GM21515 (cell line): ENCODE results near the gene GBX1.

Experiments used
- ATAC-seq: cut with Tn5 transposase; IDR thresholded peaks from one replicate; pipeline ENCODE4 v1.9.1; 2021; ENCODE audit not compliant: unreplicated experiment

The GBX1 gene

DNA sequence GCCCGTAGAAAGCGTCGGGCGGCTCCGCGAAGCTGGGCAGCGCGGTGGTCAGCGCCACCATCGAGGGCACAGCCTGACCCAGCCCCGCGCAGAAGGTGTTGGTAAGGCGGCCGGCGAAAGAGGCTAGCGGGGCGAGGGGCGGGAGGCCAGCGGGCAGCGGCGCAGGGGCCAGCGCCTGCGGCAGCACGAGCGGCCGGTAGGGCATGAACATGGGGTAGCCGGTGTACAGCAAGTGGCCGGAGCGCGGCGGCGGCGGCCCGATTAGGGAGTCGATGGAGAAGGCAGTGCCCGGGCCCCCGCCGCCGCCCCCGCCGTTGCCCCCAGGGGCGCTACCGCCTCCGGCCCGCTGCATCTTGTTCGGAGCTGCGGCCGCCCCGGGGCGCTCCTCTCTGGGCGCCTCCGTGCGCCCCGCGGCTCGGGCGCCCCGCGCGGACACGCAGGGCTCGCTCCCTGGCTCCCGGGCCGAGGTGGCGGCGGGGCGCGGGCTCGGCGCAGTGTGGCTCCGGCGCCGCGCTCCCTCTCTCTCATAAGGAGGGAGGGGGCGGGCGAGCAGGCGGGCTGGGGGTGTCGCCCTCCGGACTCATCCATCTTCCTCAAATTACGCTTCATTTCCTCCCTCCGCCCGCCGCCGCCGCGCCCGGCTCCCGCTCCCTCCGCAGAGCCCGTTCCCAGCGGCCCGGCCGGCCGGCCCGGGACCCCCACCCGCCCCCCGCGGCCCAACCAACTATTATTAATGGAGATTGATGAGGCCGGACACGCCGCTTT, at the start of gene GBX1:
GBX1 (minus strand) TSS at position 498 of the 765 bp plus-strand sequence; CDS start at position 352, 146 bp downstream.
- ATAC-seq = no peak

DNA sequence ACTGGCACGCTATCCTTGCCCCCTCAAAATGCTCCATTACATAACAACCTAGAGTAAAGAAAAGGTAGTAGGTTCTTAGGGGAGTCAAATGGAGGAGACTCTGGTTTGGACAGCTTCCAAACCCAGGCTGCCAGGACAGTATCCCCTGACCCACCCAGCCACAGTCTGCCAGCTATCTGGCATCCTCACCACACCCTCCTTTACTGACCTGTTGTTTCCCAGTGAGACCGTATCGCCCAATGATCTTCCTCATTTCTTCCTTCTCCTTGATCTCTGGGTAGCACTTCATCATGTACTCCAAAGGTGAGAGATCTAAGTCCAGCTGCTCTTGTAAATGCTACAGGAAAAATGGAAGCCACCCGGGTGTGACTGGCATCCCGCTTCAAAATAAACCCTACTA, 47.9 kb upstream of the GBX1 start:
- ATAC-seq = no peak

DNA sequence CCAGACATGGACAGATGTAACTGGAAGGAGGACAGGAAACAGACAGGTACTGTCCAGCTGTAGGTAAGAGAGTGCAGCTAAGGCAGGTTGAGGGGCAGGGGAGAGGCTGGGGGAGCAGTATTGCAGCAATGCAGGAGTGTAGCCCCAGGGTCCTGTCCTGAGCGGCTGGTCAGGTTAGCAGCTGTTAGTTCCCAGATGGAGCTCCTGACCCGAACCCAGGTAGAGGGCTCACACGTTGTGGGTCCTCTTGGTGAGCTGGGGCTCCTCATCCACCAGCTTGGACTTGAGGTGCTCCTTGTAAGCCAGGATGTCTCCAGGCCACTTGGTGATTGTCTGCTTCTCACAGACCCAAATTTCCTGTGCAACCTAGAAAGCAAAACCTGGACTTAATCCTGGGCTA, 46.3 kb upstream of the GBX1 start:
- ATAC-seq = no peak

DNA sequence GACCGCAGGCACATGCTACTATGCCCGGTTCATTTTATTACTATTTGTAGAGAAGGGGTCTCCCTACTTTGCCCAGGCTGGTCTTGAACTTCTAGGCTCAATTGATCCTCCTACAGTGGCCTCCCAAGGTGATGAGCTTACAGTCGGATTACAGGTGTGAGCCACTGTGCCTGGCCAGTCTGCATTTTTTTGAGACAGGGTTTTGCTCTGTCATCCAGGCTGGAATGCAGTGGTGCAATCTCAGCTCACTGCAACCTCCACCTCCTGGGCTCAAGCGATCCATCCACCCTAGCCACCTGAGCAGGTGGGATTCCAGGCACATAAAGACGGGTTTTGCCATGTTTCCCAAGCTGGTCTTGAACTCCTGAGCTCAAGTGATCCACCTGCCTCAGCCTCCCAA, 45.1 kb upstream of the GBX1 start:
- ATAC-seq = no peak

DNA sequence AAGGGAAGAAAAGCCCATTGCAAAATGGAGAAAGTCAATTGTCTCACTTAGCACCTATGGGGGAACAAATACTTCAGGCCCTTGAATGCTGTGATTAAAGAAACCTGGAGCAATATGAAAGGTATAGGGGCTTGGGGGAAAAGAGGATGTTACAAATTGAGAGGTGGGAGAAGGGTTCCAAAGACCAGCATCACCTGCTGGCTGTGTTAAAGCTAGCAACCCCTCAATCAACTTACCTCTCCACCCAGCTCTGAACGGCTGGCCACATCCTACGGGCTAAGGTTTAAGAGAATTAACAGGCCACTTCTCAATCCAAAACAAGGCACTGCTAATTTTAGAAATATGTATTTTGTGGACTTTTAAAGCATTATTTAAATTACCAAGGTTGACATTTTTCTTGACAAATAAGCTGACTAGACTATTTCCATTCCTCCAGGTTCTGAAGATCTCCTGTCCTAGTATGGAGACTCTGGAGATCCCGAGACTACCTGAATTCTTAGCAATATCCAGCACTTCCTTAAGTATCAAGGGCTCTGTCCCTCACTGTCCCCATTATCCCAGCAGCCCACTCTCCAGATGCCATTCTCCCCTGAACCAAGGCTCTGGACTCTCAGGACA, 43.8 kb upstream of the GBX1 start:
- ATAC-seq = no peak

DNA sequence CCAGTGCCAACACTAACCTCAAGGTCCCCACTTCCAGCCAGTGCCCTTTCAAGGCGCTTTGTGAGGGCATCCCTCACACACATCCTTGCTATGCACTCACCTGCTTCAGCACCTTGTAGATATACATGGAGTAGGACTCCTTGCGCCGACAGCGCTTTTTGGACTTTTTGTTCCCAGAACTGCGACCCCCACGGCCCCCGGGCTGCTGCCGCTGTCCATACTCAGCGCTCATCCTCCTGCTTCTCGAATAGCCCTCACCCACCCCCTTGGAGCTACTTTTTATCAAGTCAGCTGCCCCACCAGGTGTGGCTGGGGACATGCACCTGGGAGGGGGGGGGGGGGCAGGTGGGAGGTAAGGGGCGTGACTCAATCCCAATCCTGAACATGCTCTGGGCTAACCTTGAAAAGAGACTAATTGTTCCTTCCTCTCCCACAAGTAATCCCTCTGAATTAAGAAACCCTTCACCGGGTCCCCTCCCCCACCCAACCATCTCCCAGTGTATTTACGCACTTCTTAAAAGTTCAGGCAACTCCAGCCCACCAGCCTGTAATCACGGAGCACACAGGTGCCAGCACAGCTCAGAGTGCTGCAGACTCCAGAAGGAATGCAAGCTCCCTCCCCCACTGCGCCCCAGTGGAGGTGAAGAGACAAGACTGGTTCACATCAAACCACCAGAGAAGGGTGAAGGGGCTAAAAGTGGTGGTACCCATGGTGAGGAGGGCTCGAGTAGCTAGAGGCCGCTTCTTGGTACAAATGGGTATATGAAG, 42.8 kb upstream of the GBX1 start, which contains the start of gene H2BK1:
H2BK1 (minus strand) TSS at position 402 of the 768 bp plus-strand sequence; CDS start at position 232, 170 bp downstream.
- no peak for ATAC-seq

DNA sequence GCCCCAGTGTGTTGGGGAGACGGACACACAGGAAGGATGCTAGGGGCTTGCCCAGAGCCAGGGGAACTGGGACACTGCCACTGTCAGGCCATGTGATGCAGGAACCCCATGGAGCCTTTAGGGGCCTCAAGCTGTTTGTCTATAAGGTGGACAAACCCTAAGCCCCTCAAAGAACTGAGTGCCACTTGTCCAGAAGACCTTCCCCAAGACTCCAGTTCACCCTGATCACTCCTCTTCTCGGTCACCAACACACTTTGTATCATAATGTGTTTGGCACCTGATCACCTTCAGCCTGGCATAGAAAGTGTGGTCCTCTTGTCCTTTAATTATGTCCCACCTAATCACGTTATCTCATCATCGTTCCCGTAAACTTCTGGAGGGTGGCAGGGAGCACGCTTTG, 42.1 kb upstream of the GBX1 start:
- no peak for ATAC-seq

DNA sequence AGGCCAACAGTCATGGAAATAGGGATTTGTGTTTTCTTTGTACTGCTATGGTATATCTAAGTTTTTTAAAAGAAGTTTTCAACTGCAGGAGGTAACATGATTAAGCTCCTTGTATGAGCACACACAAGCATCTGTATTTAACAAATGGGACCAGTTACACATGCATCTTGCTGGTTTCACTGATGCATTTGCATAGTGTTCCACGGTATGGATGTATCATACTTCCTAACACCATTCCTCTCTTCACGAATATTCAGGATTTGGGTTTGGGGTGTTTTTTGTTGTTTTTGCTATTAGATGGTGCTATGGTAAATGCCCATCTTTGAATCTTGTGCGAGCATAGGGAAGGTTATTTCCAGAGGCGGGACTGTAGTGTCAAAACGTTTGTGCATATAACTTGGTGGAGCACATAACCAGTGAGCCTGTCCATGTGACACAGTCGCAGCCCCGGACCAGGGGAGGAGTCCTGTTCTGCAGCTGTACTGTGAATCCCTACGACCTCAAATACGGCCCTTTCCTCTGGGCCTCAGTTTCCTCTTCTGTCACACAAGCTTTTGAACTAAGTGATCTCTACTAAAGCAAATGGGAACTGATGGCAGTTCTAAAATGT, 40.9 kb upstream of the GBX1 start:
- ATAC-seq = no peak

DNA sequence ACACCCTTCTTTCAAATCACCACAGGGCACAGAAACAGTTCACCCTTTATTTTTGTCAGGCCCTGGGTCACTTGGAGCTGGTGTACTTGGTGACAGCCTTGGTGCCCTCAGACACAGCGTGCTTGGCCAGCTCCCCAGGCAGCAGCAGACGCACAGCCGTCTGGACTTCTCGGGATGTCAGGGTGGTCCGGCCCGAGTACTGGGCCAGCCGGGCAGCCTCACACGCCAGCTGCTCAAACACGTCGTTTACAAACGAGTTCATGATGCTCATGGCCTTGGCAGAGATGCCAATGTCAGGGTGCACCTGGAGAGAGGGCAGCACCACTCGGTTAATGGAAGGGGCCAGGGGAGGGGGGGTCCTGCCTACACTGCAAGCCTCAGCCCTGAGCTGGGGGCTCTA, 40.3 kb upstream of the GBX1 start:
- ATAC-seq = no peak

DNA sequence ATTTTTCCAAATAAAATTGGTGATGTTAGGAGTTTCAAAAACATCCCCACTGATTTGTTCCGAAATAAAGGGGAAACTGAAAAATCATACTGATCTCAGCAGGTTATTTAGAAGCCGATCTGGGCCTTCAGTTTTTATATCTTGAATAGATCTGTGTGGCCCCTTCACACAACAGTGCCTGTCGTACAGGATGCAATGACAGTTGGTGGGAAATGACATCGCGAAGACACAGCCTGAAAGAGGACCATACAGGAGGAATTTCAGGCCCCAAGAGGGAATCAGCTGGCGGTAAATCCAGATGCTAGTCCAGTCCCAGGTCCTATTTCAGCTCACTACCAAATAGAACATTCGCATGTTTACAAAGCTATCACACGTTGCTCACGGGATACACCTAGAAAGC, 39.8 kb upstream of the GBX1 start:
- ATAC-seq = no peak

DNA sequence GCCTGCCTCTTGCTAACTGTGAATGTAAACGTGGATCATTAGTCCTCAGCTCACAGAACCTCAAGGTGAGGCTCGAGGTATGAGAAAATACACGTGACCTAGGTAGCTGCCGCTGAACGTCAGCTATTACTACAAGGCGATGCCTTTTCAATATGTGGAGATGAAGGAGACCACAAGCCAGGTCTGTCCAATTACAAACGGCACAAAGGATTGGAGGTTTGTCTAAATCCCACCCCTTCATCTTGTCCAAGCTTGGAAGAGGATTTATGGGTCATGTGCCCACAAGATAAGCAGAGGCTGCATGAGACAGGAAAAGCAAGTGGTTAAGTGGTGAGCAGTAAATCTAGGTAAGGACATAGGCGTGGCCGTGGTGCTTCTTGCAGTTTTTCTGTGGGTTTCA, 39.4 kb upstream of the GBX1 start:
- no peak for ATAC-seq

DNA sequence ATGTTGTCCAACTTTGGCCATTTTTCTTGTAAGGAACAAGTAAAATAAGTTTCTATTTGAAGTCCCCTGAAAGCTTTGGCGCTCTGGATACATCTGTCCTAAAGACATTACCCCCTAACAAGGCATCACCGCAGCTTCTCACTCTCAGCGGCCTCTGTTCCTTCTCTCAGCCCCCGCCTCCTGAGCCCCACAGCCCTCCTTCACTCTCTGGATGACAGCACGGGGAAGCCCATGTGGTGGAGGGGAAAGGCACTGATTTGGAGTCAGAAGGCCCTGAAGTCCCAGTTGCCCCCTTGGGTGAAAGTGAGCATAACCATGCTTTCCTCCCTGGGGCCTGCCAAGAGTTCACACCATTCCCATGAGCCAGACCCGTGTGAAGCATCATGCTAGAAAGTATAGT, 38.2 kb upstream of the GBX1 start:
- ATAC-seq = no peak

DNA sequence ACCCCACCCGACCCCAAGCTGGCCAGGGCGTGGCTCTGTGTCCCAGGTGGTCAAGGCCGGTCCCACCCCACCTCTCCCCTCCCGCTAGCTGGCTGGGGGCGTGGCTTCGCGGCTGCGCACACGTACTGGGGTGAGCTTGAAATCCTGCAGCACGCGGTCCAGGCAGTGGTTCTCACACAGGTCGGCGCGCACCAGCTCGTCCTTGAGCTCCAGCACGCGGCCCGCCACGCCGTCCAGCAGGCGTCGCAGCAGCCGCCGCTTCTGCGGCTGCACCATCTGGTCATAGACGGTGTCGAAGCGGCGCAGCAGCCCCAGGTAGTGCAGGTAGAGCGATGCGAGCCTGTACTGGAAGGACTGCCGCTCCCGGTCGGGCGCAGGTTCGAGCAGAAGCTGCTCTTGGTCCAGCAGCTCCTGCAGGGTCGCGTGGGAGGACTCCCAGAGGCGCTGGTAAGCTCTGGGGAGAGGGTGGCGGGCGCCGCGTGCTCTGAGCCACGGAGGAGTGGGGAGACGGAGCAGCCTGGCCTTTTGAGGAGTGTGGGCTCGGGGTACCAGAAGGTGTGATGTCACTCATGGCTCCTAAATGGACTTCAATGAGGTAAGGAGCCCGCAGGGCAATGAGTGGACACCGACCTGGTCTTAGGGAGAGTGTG, 37.0 kb upstream of the GBX1 start:
- no peak for ATAC-seq

DNA sequence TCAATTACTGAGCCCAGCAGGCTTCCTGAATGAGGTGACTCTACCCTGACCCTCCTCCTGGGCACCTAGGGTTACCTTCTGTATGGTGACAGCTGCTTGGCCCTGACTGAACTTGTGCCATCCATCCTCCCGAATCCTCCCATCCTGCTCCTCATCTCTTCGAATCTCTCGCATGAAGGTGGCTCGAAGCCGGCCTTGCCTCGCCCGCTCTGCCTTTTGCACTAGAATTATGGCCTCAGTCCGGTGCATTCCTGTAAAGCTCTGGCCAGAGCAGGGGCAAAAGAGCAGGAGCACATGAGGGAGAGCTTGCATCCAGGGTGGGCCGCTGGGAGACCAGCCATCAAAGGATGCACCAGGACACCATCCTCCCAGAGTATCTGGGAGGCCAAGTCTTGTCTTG, 35.3 kb upstream of the GBX1 start:
- ATAC-seq = no peak

DNA sequence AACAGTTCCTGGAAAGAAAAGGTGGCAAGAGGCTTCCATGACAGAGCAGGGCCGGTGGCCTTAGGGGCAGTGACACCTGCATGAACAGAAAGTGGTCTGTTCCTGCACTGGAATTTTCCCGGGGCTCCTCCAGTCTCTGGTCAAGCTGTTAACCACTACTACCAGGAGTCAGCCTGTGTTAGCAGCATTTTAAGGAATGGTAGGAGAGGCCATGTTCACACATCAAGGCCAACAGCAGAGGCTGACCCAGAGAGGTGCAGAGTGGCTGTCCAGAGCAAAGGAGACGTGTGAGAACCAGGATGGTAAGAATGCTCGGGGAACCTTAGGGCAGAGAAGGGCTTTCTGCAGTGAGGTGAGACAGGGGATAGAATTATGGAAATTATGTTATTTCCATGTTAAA, 34.3 kb upstream of the GBX1 start:
- ATAC-seq = no peak

DNA sequence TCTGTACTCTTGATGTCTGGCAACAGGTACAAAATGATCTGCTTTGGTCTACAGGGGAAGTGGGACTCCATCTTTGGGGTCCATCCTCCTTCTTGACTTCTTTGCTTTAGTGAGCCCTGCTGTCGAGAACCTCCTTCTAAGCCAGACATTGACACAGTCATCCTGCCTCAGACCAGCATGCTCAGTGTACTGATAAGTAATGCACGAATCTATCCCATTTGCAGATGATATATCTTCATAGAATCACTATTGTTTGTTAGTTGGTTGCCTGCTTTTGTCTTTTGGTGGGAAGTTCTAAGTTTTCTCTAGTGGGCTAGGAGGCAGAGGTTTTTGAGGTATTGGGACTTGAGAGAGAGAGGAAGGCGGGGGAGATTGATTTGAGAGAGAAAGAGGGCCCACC, 33.9 kb upstream of the GBX1 start:
- ATAC-seq = no peak

DNA sequence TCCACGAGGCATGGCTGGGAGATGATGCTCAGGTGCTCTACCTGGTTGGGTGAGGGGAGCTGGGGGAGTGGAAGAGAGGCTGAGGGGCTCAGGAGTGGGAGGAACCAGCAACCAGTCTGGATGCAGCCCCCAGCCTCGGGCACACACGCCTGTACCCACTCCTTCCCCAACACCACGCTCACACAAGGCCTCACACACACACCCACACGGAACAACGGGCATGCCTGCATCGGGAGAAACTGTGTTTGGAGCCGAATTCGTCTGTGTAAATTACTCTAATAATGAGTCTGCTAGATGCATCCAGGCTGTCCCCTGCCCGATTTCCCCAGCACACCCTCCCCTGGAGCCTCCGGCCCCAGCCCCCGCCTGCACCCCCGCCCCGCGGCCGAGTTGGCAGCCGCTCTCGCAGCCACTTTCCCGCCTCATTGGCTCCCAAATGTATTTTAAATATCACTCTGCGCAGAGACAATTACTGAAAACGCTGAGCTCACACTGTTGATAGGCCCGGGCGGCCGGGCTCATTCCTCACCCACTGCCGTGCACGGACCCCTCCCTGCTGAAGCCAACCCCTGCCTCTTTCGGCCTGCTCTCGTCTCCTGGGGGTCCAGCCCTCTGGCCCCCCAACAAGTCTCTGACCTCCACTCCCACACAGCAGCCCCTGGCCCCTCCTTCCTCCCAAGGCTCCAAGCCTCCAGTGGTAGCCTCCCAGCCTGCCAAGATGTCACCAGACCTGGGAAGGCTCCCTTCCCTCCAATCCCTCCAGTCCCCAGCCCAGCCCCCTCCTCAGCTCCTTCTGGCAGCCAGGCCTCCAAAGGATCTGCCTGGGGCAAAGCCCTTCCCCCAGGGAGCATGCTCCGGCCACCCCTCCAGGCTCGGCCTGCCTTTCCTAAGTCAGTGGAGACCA, 31.7 kb upstream of the GBX1 start:
- ATAC-seq = no peak

DNA sequence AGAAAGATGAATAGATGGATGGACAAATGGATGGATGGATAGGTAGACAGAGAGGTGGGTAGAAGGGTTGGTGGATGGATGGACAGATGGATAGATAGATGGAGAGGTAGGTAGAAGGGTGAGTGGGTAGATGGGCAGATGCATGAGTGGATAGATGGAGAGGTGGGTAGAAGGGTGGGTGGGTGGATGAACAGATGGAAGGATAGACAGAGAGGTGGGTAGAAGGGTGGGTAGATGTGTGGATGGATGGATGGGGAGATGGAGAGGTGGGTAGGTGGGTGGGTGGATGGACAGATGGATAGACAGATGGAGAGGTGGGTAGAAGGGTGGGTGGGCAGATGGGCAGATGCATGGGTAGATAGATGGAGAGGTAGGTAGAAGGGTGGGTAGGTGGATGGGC, 30.4 kb upstream of the GBX1 start:
- ATAC-seq = no peak

DNA sequence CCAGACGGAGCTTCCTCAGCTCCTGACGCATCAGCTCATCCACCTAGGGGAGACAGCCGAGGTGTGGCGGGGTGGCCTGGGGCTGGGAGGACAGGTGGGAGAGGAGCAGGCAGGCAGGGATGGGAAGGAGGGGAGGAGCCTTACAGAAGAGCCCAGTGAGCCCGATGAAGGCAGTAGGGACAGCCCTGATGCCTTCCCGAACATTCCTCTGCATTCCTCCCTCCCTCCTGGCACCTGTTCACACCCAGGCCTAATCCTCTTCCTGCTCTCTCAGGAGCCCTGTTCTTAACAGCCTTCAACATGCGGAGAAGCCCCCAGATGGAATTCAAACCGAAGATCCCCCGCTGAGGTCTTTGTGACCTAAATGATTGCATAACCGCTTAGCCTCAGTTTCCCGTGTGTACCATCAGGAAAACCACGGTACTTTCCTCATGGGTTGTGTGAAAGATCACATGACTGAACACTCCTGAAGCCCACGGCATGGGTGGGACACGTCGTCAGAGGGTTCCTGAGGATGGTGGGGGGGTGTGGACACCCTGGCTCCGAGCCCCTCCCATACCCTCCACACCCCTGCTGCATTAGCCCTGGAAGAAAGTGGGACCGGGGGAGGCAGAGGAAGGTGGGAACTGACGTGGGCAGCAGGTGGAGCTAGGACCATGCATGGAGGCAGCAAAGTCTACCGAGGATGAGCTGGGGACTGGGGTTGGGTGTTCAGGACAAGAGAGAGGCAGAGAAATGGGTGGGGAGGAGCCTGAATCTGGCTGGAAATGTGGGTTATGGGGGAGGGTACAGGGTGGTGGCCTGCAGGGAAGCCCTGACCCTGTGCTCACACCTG, 28.3 kb upstream of the GBX1 start:
- no peak for ATAC-seq
